Activated CD8-positive, alpha-beta T cell treated with anti-CD3 and anti-CD28 coated beads, Interleukin-2, amount 10 ng/mL, durations not matched to agents 7 days and 5 days (primary cell): Measurements from ENCODE around the gene NUP188. TPM values are rescaled to one million over a fixed set of nuclear protein-coding genes. Genes with fewer than 3 reads are reported as not detected.

Experiments used
- ATAC-seq: fragments of 150-1000 bp; cut with Tn5 transposase; one replicate; pipeline ENCODE4 v1.10.0; 2021; ENCODE audit warnings: moderate library complexity
- CTCF ChIA-PET: fragments of 350-600 bp; sonication (Branson Sonifier 250); formaldehyde crosslinking; loops from one replicate; lab custom pipeline; 2021; ENCODE audit warnings: antibody characterized with exemption; lab: Charles Lee
- POLR2A ChIA-PET: fragments of 350-600 bp; sonication (Branson Sonifier 250); formaldehyde crosslinking; loops from one replicate; lab custom pipeline; 2021; ENCODE audit warnings: antibody characterized with exemption; lab: Charles Lee
- DNase-seq: peaks from one replicate; pipeline ENCODE4 v3.0.0-alpha.2; 2020
- H3K27ac Mint-ChIP-seq: one replicate; pipeline ENCODE4 v1.8.0; 2021; ENCODE audit warnings: mild to moderate bottlenecking, mixed read lengths
- H3K27me3 Mint-ChIP-seq: one replicate; pipeline ENCODE4 v1.8.0; 2021; ENCODE audit warnings: low read depth, mixed read lengths
- H3K36me3 Mint-ChIP-seq: one replicate; pipeline ENCODE4 v1.8.0; 2021; ENCODE audit warnings: low read depth, mixed read lengths
- H3K4me1 Mint-ChIP-seq: one replicate; pipeline ENCODE4 v1.8.0; 2021; ENCODE audit warnings: low read depth, mixed read lengths
- H3K4me3 Mint-ChIP-seq: one replicate; pipeline ENCODE4 v1.8.0; 2021; ENCODE audit warnings: mild to moderate bottlenecking, mixed read lengths
- H3K9me3 Mint-ChIP-seq: one replicate; pipeline ENCODE4 v1.8.0; 2022; ENCODE audit warnings: mixed read lengths; ENCODE audit not compliant: insufficient read depth
- total RNA-seq, 2 experiments: library from RNA; stranded (reverse); gene quantifications; one replicate each; pipeline ENCODE4 v1.2.3, GENCODE V29; 2021

Gene NUP188
- total RNA-seq, 2 experiments from 2014 or later: 83.8 to 85.2 TPM

- CTCF ChIA-PET: interaction anchor here (3.6 kb wide), 1 partner anchor 11 kb away, joined by 14 read pairs; no protein-coding TSS in a partner anchor
- H3K27me3 Mint-ChIP-seq: no peaks in the 10 kb centered on the region
- no peaks in the 10 kb centered on the region for H3K9me3 Mint-ChIP-seq
- H3K4me1 Mint-ChIP-seq: peaks cover 23% of the 10 kb centered on the region
- no peak overlapping the region for H3K27ac Mint-ChIP-seq
- DNase-seq (no peak), ATAC-seq (no peak)
- peaks cover 30% of the 10 kb centered on the region for H3K36me3 Mint-ChIP-seq
- no peak overlapping the region for H3K4me3 Mint-ChIP-seq
- POLR2A ChIA-PET: no interaction called here
Observed at GRCh38 chr9:128917151-128917849, 30.2 kb upstream of the NUP188 start.

GRCh38 chr9:128918921-128919320 lies 28.6 kb upstream of the NUP188 start:
- peak overlapping the region; percentile 69 for H3K27ac Mint-ChIP-seq
- ATAC-seq (no peak), DNase-seq (no peak)
- ChIA-PET CTCF (interaction anchor here (2.4 kb wide), 1 partner anchor 9 kb away, joined by 11 read pairs; no protein-coding TSS in a partner anchor), POLR2A (no interaction called here)
- no peaks in the 10 kb centered on the region for H3K27me3 Mint-ChIP-seq
- H3K36me3 Mint-ChIP-seq: peaks cover 23% of the 10 kb centered on the region
- H3K4me3 Mint-ChIP-seq: no peak overlapping the region
- peaks cover 7% of the 10 kb centered on the region for H3K4me1 Mint-ChIP-seq
- no peaks in the 10 kb centered on the region for H3K9me3 Mint-ChIP-seq

GRCh38 chr9:128919402-128920089 lies 28.0 kb upstream of the NUP188 start:
- Mint-ChIP-seq H3K9me3 (no peaks in the 10 kb centered on the region), H3K4me1 (peaks cover 2% of the 10 kb centered on the region), H3K36me3 (peaks cover 23% of the 10 kb centered on the region), H3K27ac (peak overlapping the region; percentile 69), H3K4me3 (no peak overlapping the region), H3K27me3 (no peaks in the 10 kb centered on the region)
- ATAC-seq: no peak
- ChIA-PET POLR2A (interaction anchor here (1.1 kb wide), 1 partner anchor 37 kb away, joined by 3 read pairs; no protein-coding TSS in a partner anchor), CTCF (interaction anchor here (2.4 kb wide), 1 partner anchor 9 kb away, joined by 11 read pairs; no protein-coding TSS in a partner anchor)
- no peak for DNase-seq

GRCh38 chr9:128920381-128921058 lies 27.0 kb upstream of the NUP188 start, which contains the start of gene PHYHD1:
Gene PHYHD1 (plus strand): TSS chr9:128920982. CDS start chr9:128922324, 1,342 bp downstream.
- ChIA-PET POLR2A (interaction anchor here (1.1 kb wide), 1 partner anchor 38 kb away, joined by 3 read pairs; no protein-coding TSS in a partner anchor), CTCF (interaction anchor here (2.4 kb wide), 1 partner anchor 8 kb away, joined by 11 read pairs; no protein-coding TSS in a partner anchor)
- H3K27ac Mint-ChIP-seq: peak within 1 kb of the TSS; percentile 46
- H3K4me3 Mint-ChIP-seq: no peak within 1 kb of the TSS
- no peak for ATAC-seq
- H3K27me3 Mint-ChIP-seq: no peaks in the 10 kb centered on the region
- H3K9me3 Mint-ChIP-seq: no peaks in the 10 kb centered on the region
- DNase-seq: no peak
- peaks cover 22% of the 10 kb centered on the region for H3K36me3 Mint-ChIP-seq
- H3K4me1 Mint-ChIP-seq: peaks cover 4% of the 10 kb centered on the region

- H3K27me3 Mint-ChIP-seq: no peaks in the 10 kb centered on the region
- H3K4me3 Mint-ChIP-seq: no peak overlapping the region
- peaks cover 11% of the 10 kb centered on the region for H3K4me1 Mint-ChIP-seq
- CTCF ChIA-PET: interaction anchor here (8.7 kb wide), 1 partner anchor 59 kb away, joined by 160 read pairs; no protein-coding TSS in a partner anchor
- ATAC-seq (peak; percentile 31), DNase-seq (no peak)
- POLR2A ChIA-PET: no interaction called here
- no peak overlapping the region for H3K27ac Mint-ChIP-seq
- H3K36me3 Mint-ChIP-seq: peaks cover 14% of the 10 kb centered on the region
- H3K9me3 Mint-ChIP-seq: no peaks in the 10 kb centered on the region
Observed at GRCh38 chr9:128921881-128922763, 25.4 kb upstream of the NUP188 start.

- Mint-ChIP-seq H3K27me3 (no peaks in the 10 kb centered on the region), H3K27ac (no peak overlapping the region), H3K36me3 (peaks cover 4% of the 10 kb centered on the region), H3K9me3 (no peaks in the 10 kb centered on the region), H3K4me3 (no peak overlapping the region), H3K4me1 (peaks cover 20% of the 10 kb centered on the region)
- POLR2A ChIA-PET: interaction anchor here (0.7 kb wide), 1 partner anchor 20 kb away, joined by 3 read pairs; no protein-coding TSS in a partner anchor
- DNase-seq (no peak), ATAC-seq (no peak)
- CTCF ChIA-PET: interaction anchor here (0.9 to 8.7 kb wide), 4 partner anchors 27 to 71 kb away, joined by 3 to 160 read pairs (median 12); partner anchors contain the start of genes KYAT1 and LRRC8A
Observed at GRCh38 chr9:128923493-128923883, 24.0 kb upstream of the NUP188 start.

- H3K27ac Mint-ChIP-seq: peak overlapping the region; percentile 47
- no peaks in the 10 kb centered on the region for H3K27me3 Mint-ChIP-seq
- H3K36me3 Mint-ChIP-seq: no peaks in the 10 kb centered on the region
- H3K4me3 Mint-ChIP-seq: no peak overlapping the region
- no peaks in the 10 kb centered on the region for H3K9me3 Mint-ChIP-seq
- ATAC-seq: peak; percentile 70
- peaks cover 18% of the 10 kb centered on the region for H3K4me1 Mint-ChIP-seq
- CTCF ChIA-PET: interaction anchor here (0.6 to 8.7 kb wide), 31 partner anchors 9 to 273 kb away, joined by 3 to 160 read pairs (median 5); partner anchors contain the start of genes ENDOG, KYAT1, LRRC8A and SPOUT1
- peak; percentile 62 for DNase-seq
- POLR2A ChIA-PET: interaction anchor here (0.6 to 0.8 kb wide), 2 partner anchors 65 to 293 kb away, joined by 3 read pairs; no protein-coding TSS in a partner anchor
Observed at GRCh38 chr9:128927731-128928411, 19.6 kb upstream of the NUP188 start.

- no peak overlapping the region for H3K4me3 Mint-ChIP-seq
- H3K9me3 Mint-ChIP-seq: no peaks in the 10 kb centered on the region
- H3K27ac Mint-ChIP-seq: no peak overlapping the region
- ChIA-PET CTCF (interaction anchor here (0.6 to 8.7 kb wide), 30 partner anchors 8 to 633 kb away, joined by 3 to 160 read pairs (median 6); partner anchors contain the start of genes ENDOG, KYAT1, LRRC8A and SPOUT1), POLR2A (interaction anchor here (0.6 kb wide), 1 partner anchor 294 kb away, joined by 3 read pairs; no protein-coding TSS in a partner anchor)
- H3K27me3 Mint-ChIP-seq: no peaks in the 10 kb centered on the region
- DNase-seq (no peak), ATAC-seq (no peak)
- peaks cover 18% of the 10 kb centered on the region for H3K4me1 Mint-ChIP-seq
- no peaks in the 10 kb centered on the region for H3K36me3 Mint-ChIP-seq
Observed at GRCh38 chr9:128928624-128929023, 18.9 kb upstream of the NUP188 start.

- no peak overlapping the region for H3K4me3 Mint-ChIP-seq
- H3K4me1 Mint-ChIP-seq: peaks cover 18% of the 10 kb centered on the region
- ATAC-seq (no peak), DNase-seq (no peak)
- no peaks in the 10 kb centered on the region for H3K9me3 Mint-ChIP-seq
- H3K27me3 Mint-ChIP-seq: no peaks in the 10 kb centered on the region
- CTCF ChIA-PET: interaction anchor here (1.3 to 8.7 kb wide), 12 partner anchors 10 to 141 kb away, joined by 3 to 160 read pairs (median 16); partner anchors contain the start of genes ENDOG, KYAT1 and LRRC8A
- POLR2A ChIA-PET: no interaction called here
- no peaks in the 10 kb centered on the region for H3K36me3 Mint-ChIP-seq
- no peak overlapping the region for H3K27ac Mint-ChIP-seq
Observed at GRCh38 chr9:128929560-128929959, 17.9 kb upstream of the NUP188 start.

- CTCF ChIA-PET: no interaction called here
- POLR2A ChIA-PET: no interaction called here
- Mint-ChIP-seq H3K27me3 (no peaks in the 10 kb centered on the region), H3K4me3 (no peak overlapping the region), H3K9me3 (no peaks in the 10 kb centered on the region), H3K27ac (no peak overlapping the region), H3K36me3 (no peaks in the 10 kb centered on the region), H3K4me1 (no peaks in the 10 kb centered on the region)
- ATAC-seq (no peak), DNase-seq (no peak)
Observed at GRCh38 chr9:128933731-128934130, 13.8 kb upstream of the NUP188 start.
